ENCODE results near the gene GABARAPL2.
"Not testable (repeated sequence)": the region's sequence is repeated elsewhere in the genome, so short reads cannot be mapped to it uniquely, and the experiment has no call there.

GABARAPL2 gene, protein sequence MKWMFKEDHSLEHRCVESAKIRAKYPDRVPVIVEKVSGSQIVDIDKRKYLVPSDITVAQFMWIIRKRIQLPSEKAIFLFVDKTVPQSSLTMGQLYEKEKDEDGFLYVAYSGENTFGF

DNA sequence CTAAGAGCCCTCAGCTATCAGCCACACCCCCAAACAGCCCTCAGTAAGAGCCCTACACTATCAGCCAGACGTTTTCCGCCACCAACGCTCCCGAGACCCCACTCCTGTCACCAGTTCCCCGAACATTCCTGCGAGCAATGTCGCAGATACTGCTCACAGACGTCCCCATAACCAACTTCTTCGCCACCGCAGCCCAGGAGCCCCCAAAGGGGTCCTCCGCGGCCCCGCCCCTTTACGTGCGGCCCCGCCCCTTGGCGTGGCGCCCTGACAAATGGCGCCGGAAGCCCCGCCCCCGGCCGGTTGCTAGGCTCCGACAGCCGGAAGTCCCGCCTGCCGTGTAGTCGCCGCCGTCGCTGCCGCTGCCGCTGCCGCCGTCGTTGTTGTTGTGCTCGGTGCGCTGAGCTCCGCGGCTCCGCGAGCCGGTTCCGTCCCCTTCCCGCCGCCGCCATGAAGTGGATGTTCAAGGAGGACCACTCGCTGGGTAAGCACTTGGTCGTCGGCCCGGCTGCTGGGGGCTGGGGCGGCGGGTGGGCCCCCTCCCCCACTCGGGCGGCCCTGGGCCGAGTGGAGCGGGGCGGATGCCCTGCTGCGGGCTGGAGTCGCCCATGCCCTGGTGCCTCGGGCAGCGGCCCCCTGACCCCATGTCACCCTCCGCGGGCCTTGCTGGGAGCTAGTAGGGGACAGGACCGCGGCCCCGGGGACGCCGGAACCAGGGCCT is at the start of gene GABARAPL2:
Gene GABARAPL2 (plus strand): TSS at position 340 of the 718 bp plus-strand sequence. CDS start 108 bp downstream, at position 448.
- no peak for FAIRE-seq

DNA sequence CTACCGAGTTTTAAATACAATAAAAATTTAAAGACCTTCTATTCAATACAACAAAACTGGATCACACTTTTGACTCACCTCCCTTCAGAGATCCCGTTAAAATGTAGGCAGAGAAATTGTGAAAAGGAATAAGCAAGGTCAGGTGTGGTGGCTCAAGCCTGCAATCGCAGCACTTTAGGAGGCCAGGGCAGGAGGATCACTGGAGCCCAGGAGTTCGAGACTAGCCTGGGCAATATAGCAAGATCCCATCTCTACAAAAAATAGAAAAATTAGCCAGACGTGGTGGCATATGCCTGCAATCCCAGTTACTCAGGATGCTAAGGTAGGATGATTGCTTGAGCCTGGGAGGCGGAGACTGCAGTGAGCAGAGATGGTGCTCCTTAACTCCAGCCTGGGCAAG is 47.0 kb upstream of the GABARAPL2 start:
- no peak for FAIRE-seq

DNA sequence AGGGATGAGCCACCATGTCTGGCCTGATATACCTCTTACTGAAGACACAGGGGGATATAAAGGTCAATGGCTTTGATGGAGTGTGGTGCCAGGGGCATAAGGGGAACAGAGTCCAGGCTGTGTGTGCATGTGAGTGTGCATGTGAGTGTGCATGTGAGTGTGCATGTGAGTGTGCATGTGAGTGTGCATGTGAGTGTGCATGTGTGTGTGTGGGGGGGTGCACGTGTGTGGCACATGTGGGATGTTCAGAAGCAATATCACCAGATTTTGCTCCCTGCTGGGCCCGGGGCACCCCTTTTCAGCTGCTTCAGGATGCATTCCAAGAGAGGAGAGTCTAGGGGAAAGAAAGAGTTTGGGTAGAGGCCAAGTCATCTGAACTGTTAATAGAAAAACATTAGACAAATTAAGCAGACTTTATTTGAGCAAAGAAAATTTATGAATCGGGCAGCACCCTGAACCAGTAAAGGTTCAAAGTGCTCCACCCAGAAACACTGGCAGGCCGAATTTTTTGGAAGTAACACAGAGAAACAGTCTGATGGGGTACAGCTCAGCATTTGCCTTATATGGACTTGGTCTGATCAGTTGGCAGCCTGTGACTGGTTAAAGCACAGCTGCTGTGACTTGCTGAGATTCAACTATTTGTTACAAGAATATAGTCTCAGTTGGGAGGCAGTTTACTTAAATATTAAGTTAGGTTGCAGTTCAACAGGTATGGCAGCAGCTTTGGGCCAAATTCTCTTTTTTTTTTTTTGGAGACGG is 40.0 kb upstream of the GABARAPL2 start:
- FAIRE-seq: no peak

DNA sequence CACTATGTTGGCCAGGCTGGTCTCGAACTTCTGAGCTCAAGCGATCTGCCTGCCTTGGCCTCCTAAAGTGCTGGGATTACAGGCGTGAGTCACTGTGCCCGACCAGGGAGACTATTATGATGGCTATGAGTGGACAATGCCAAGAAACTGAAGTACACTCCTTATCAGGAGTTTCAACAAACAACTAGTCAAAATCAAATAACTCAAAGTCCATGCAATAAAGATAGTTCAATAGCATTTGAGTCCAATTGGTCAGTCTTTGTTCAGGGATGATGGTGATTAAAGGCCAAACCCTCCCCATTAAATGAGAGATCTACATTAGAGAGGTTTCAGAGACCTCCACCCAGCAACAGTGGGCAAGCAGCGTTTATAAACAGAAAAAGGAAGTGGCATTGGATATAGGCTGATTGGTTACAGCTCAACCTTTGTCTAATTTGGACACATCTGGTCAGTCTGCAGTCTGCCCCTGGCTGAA is 38.3 kb upstream of the GABARAPL2 start:
- FAIRE-seq: no peak

DNA sequence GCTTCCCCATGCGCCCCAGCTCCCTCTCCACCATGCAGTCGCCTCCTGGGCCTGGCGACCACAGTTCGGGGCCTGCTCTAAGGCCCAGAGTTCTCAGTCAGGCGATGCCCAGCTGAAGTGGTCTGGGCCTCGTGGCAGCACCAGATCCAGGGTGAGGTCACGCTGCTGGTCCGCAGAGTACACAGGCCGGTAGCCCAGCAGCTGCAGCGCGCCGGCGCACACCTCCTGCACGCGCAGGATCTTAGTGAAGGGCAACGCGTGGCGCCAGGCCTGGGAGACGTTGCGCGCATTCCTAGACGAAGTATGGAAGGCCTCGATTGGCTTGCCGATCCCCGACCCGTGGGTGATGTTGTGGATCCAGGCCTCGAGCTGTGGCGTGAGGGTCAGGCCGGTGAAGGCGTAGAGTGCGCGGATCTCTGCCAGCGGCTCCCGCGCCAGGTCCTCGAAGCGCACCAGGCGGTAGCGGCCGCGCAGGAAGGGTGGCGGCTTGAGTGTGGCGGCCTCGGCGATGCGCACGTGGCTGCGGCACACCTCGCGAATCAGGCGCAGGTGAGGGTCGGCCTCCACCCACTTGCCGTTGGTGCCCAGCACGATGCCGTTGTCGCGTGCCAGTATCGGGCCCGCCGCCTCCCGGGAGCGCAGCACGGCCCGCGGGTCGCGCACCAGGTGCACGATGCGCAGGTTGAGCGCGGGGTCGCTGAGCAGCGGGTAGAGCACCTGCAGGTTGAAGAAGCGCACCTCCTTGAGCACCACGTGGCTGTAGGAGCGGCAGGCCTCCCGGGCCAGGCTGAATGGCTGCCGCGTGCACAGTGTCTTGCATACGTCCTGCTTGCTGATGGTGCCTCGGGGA is 36.9 kb upstream of the GABARAPL2 start:
- FAIRE-seq: no peak

DNA sequence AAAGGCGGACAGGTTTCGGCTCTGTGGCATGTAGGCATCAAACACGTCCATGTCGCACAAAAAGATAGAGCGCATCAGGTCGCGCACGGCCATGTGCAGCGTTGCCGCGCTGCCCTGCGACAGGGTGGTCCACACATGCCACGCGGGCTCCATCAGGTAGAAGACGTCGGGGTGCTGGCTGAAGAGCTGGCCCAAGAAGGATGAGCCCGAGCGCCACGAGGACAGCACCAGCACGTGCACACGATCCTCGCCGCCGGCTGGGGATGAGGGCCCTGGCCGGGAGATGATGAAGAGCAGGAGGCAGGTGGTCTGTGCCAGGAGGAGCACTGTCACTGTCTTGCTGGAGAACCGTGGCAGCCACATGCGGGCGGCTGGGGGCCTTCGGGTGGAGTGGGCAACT is 36.2 kb upstream of the GABARAPL2 start:
- no peak for FAIRE-seq

DNA sequence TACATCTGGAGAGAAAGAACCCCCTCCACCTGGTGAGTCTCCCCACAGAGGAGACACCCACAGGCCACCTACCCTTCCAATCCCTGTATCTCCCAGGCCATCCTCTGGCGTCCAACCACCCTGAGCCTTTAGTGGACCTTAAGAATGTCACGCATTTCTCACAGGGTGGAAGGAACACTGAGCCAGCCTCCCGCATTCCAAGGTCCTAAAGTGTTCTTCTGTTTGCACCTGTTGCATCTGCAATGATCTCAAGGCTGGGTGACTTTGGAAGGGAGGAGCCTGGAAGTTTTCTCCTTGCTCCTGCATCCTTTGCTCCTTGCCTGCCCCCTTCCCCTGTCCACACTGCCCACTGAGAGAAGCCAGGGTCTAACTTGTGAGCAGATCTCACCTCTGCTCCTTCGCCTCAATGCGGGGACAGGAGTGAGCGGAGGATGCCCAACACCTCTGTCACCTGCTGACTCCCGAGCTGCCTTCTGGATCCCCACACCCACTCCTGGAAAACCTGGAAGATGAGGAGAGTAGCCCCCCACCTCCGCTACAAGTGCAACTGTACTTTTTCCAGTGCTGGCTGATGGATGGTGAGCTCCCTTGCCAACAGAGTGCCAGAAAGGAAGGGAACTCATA is 33.9 kb upstream of the GABARAPL2 start:
- FAIRE-seq: no peak

DNA sequence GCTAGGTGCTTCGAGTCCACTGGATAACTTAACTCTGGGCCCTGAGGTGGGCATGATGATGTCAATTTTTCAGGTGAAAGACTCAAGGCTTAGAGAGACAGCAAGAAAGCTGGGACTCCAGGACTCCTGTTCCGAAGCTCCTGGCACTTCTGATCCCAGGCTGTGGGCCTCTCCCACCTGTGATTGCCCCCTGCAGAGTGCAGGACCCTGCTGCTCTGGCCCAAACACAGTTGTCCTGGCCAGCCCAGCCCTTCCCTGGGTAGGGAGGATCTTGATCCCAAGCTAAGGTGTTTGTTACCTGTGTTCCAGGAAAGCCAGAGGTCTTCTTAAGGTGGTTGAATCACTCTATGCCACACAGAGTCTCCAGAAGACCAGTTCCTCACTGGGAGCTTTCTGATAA is 33.4 kb upstream of the GABARAPL2 start:
- FAIRE-seq: no peak

DNA sequence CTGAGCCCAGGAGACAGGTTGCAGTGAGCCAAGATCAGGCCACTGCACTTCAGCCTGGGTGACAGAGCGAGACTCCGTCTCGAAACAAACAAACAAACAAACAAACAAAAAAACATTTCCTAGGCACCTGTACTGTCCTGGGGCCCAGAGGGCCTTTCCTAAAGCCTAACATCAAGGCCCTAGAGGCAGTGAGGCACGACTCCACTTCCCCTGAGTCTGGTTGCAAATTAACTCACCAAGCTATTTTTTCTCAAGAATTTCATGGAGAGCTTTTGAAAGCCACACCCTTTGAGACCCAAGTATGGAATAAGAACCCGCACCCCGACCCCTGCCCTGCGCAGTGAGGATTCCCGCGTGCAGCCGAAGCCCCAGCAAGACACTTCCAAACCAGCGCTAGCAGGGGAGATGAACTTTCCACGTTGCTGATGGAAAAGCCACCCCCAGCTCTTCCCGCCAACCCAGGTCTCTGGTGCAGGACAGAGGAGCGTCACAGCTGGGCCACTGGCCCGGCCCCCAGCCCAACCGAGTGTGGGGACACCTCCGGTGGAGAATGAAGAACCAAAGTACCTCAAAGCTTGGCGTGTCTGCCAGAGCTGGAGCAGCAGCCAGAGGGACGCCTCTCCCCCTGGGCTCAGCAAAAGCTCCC is 31.5 kb upstream of the GABARAPL2 start:
- no peak for FAIRE-seq

DNA sequence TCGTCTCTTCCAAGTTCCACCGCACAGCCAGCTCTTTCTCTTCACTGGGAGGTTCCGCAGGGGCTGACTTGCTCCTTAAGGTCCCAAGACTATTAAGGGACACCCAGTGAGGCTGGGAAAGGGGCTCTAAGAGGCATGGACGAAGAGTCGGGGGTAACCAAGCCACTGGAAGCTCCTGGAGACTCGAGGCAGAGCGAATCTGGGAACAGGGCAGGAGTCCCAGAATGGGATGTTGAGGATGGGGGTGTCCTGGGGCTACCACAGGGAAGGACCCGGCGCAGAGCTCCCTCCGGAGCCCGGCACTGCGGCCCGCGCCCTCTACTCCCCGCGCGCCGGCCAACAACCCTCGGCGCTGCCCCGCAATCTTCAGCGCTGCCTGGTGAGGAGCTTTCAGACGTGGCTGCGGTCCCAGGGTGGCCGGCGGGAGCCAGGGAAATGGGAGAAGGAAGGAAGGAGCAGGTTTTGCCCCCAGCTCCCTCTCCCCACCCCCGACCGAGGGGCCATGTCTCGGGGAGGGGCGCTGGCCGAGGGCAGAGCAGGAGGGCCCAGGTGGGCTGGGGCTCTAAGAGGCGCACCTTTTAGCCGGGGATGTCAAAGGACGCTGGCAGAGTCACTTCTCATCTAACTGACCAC is 30.9 kb upstream of the GABARAPL2 start:
- no peak for FAIRE-seq

DNA sequence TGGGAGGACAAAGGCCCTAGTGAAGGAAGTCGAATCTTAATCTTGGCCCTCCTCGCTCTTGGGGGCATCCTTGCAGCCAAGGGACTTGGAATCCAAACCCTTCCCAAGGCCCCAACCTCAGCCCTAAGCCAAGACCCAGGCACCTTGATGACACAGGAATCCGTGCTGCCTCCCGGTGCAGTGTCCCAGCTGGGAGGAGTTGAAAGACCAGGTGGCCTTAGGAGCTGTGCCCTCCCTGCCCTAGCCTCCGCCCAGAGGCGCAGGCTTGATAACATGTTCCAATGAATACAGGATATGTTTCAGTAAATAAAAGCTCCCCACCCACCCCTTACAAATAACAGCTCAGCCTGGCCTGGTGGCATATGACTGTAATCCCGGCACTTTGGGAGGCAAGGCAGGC is 30.3 kb upstream of the GABARAPL2 start, which contains the start of gene CHST5:
Gene CHST5 (minus strand): TSS at position 208 of the 400 bp plus-strand sequence. CDS start 5,724 bp downstream, outside the sequence.
- FAIRE-seq: no peak

DNA sequence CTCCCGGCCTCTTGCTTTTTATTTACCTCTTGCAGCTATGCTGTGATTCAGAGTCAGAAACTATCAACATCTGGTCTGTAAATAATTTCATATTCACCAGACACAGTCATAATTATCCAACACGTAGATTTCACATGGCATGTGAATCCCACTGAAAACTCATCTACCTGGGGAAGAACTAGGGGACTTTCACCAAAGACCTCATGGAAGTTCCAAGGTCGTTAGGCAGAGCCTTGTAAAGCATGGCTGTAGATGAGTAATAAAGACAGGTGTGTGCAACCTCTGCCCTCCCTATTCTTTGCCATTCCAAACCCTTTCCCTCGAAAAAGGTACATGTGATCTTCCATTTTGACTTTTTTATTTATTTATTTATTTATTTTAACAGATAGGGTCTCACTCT is 28.4 kb upstream of the GABARAPL2 start:
- FAIRE-seq: no peak

DNA sequence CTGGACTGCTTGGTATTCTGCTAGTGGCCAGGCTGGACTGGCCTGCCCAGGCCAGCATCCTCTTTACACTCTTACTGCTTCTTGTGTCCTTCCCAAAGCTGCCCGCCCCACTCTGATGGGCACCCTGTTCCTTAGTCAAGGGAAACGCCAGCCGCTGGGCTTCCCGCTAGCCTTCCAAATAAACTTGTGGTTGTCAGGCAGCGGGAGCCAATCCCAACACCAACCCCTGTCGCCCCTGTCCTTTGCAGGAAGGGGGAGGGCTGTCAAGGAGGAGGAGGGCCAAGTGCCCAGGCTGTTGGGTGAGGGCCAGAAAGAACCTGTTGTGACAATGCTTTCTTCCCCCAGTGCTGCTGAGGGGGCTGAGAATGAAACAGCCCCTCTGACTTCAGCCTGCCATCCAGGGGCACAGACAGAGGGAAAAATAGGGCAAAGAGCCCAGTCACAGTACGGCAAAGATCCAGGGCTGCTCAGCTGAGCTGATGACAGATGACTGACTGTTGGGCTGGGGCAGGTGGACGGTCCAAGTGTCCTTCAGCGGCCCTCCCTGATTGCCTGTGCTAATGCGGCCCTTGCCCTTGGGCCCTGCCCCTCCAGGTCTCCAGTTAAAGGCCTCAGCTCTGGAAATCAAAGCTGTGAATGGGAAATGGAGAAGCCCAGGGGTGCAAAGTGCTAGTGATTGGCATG is 27.2 kb upstream of the GABARAPL2 start:
- FAIRE-seq: not testable (repeated sequence)

DNA sequence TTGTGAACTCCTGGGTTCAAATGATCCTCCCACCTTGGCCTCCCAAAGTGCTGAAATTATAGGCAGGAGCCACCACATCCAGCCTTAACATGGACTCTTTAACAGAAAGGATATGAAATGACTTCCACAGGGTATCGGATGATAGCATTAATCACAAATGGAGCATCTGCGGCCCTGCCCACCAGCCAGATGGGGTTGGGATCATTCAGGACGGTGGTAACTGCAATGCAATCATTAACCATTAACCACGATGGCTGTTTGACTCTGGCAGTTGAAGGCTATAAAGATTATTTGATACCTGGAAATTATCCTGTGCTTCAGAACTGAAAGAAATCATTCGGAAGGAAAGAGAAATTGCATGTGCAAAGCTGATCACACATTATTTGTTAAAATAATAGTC is 24.9 kb upstream of the GABARAPL2 start:
- FAIRE-seq: no peak

DNA sequence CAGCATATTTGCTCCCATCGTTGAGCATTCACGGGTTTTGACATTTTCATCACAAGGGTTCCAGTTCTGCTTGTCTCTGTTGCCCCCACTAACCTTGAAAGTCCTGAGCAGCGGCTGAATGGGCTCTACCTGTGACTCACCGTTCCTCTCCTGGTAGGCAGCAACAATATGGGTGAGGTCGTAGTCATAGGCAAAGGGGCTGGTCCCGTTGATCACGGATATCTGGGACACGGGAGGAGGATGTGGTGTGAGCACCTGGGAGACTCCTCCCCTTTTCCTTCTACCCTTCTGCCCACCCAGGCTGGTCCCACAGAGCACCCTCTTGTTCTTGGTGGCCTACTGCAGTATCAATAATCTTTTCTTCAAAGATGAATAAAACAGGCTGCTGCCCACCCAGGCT is 23.7 kb upstream of the GABARAPL2 start:
- FAIRE-seq: not testable (repeated sequence)

DNA sequence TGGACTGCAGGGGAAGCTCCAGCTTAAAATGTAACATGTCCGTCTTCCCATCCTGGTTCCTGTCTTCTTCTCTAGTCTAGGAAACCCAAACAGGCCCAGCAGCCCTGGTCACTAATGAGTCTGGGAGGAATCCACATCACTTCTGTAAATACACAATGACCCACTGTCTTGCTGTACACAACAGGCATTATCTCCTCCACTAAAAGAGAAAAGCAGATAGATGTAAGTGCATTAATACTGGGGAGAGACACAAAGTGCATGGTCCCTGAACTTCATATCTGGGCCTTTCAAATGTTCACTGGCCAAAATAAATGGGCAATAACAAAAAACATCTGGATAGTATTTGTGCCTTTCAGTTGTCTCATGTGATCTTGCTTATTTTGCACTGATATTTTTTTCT is 20.3 kb upstream of the GABARAPL2 start:
- not testable (repeated sequence) for FAIRE-seq

DNA sequence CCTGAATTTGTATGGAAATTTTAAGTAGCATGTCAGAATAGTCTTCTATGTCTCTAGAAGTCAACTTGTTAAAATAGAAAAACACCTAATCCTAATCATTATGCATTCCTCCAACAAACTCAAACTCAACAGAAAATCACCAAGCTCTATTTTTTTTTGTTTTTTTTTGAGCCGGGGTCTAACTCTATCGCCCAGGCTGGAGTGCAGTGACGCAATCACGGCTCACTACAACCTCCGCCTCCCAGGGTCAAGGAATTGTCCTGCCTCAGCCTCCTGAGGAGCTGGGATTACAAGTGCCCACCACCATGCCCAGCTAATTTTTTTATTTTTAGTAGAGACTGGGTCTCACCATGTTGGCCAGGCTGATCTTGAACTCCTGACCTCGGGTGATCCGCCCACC is 19.9 kb upstream of the GABARAPL2 start:
- FAIRE-seq: no peak

DNA sequence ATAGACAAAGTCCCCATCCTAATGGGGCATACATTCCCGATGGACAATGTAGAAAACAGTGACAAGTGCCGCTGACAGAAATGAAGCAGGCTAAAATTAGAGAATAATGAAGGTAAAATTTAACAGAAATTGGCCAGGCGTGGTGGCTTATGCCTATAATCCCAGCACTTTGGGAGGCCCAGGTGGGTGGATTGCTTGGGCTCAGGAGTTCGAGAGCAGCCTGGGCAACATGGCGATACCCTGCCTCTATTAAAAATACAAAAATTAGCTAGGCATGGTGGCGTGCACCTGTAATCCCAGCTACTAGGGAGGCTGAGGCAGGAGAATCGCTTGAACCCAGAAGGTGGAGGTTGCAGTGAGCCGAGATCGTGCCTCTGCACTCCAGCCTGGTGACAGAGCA is 17.7 kb upstream of the GABARAPL2 start:
- not testable (repeated sequence) for FAIRE-seq

DNA sequence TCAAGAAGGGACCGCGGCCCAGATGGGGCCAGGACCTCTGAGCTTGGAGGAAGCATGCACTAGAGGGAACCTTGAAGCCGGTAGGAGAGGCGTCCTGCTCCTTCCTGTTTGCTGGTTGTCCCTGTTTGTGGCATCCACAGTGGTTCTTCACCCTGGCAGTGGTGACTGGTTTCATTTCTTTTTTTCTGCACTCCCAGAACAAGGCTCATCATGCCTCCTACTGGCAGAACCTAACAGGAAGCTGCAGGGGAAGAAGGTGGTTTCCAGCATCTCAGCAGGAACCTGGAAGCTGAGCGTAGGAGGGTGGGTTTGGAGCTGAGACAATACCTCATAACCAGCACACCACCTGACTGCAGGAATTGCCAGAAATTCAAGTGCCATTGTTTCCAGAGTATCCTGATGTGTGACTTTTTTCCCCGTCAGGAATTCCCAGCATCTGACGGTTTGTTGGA is 15.9 kb upstream of the GABARAPL2 start:
- no peak for FAIRE-seq

DNA sequence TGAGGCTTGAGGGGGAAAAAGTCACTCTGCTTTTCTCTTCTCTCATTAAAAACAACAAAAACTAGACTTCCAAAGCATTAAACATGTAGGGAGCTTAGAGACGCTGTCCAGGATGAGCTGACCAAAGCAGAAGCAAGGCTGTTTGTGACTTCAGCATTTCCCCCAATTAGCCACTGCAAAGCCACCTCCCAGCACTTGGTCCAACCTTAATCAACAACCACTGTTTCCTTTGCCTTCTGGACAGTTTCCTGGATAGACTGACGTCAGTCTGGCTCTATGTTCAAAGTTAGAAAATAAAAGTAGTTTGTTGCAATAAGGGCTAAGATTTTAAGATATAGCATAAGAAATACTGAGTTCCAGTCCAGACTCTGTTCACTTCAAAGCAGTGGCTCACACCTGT is 13.2 kb upstream of the GABARAPL2 start:
- no peak for FAIRE-seq
